Measurements from ENCODE around the gene DHRSX.
"Not testable (repeated sequence)": the region's sequence is repeated elsewhere in the genome, so short reads cannot be mapped to it uniquely, and the experiment has no call there.

The DHRSX gene

DNA sequence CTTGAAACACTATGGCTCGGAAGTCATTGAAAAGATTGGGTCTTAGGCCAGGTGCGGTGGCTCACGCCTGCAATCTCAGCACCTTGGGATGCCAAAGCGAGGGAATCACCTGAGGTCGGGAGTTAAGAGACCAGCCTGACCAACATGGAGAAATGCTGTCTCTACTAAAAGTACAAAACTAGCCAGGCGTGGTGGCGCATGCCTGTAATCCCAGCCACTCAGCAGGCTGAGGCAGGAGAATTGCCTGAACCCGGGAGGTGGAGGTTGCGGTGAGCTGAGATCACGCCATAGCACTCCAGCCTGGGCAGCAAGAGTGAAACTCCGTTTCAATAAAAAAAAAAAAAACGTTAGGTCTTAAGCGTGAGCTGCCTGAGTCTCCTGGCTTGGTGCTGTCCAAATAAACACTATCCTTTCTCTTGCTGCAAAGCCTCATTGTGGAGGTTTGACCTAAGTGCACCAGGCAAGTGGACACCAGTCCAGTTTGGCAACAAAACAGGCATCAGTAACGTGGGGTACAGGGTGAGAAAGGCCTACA, 185.9 kb downstream of the DHRSX start:
- ChIA-PET CTCF (no interaction called here), POLR2A (ENCODE audit: low non-redundant PET) (no interaction called here)
- TF ChIP-seq CTCF (conservative IDR thresholded peaks at IDR 0.05; ENCODE audit: low read depth) = no peak
- DNase-seq (ENCODE audit: low spot score) = no peak
- no peak overlapping the region for H3K27ac ChIP-seq

GRCh38 chrX:2313864-2314640, 186.7 kb downstream of the DHRSX start:
- H3K27ac ChIP-seq = no peak overlapping the region
- POLR2A ChIA-PET (ENCODE audit: low non-redundant PET) = no interaction called here
- CTCF ChIA-PET = no interaction called here
- no peak for TF ChIP-seq CTCF (conservative IDR thresholded peaks at IDR 0.05; ENCODE audit: low read depth)
- DNase-seq (ENCODE audit: low spot score) = no peak

GRCh38 chrX:2312061-2312591, 188.7 kb downstream of the DHRSX start:
- H3K27ac ChIP-seq; CTCF ChIA-PET; POLR2A ChIA-PET (ENCODE audit: low non-redundant PET); DNase-seq (ENCODE audit: low spot score): not testable (repeated sequence)

GRCh38 chrX:2311501-2311900, 189.3 kb downstream of the DHRSX start:
- TF ChIP-seq CTCF (conservative IDR thresholded peaks at IDR 0.05; ENCODE audit: low read depth) = no peak
- H3K27ac ChIP-seq = no peak overlapping the region
- POLR2A ChIA-PET (ENCODE audit: low non-redundant PET) = no interaction called here
- CTCF ChIA-PET = no interaction called here
- no peak for DNase-seq (ENCODE audit: low spot score)

GRCh38 chrX:2301901-2302300, 198.9 kb downstream of the DHRSX start:
- H3K27ac ChIP-seq = no peak overlapping the region
- no peak for TF ChIP-seq CTCF (conservative IDR thresholded peaks at IDR 0.05; ENCODE audit: low read depth)
- CTCF ChIA-PET = no interaction called here
- no peak for DNase-seq (ENCODE audit: low spot score)
- POLR2A ChIA-PET (ENCODE audit: low non-redundant PET) = no interaction called here

GRCh38 chrX:2299871-2300270, 200.9 kb downstream of the DHRSX start:
- no peak overlapping the region for H3K27ac ChIP-seq
- TF ChIP-seq CTCF (conservative IDR thresholded peaks at IDR 0.05; ENCODE audit: low read depth) = no peak
- DNase-seq (ENCODE audit: low spot score) = no peak
- CTCF ChIA-PET = no interaction called here
- POLR2A ChIA-PET (ENCODE audit: low non-redundant PET) = no interaction called here

DNA sequence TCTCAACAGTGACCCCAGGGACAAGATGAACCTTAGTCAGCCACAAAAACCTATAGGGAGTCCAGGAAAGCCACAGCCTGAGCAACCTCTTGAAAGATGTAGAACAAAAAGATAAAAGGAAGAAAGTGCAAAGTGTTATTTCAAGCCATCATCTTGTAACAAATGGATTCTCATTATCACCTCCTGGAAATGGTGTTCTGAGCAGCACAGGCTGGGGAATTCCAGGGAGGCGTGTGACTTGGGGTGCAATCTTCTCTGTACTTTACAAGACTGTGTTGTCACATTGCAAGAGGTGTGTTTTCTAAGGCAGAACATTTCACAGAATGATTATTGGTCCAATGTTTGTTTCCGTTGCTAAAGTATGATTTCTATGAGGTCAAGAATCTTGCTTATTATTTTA, 214.0 kb downstream of the DHRSX start:
- H3K27ac ChIP-seq = no peak overlapping the region
- ChIA-PET POLR2A (ENCODE audit: low non-redundant PET) (no interaction called here), CTCF (no interaction called here)
- TF ChIP-seq CTCF (conservative IDR thresholded peaks at IDR 0.05; ENCODE audit: low read depth) = no peak
- no peak for DNase-seq (ENCODE audit: low spot score)

All from RWPE1 (cell line).